Hematopoietic multipotent progenitor cell treated with erythropoietin and hydrocortisone succinate and interleukin-3 and kit ligand, for 4 days (in vitro differentiated cells): Measurements from ENCODE around the gene QSOX2.

Experiments
- DNase-seq: peaks from one replicate; pipeline ENCODE4 v3.0.0-alpha.2; 2015

QSOX2 gene

DNA sequence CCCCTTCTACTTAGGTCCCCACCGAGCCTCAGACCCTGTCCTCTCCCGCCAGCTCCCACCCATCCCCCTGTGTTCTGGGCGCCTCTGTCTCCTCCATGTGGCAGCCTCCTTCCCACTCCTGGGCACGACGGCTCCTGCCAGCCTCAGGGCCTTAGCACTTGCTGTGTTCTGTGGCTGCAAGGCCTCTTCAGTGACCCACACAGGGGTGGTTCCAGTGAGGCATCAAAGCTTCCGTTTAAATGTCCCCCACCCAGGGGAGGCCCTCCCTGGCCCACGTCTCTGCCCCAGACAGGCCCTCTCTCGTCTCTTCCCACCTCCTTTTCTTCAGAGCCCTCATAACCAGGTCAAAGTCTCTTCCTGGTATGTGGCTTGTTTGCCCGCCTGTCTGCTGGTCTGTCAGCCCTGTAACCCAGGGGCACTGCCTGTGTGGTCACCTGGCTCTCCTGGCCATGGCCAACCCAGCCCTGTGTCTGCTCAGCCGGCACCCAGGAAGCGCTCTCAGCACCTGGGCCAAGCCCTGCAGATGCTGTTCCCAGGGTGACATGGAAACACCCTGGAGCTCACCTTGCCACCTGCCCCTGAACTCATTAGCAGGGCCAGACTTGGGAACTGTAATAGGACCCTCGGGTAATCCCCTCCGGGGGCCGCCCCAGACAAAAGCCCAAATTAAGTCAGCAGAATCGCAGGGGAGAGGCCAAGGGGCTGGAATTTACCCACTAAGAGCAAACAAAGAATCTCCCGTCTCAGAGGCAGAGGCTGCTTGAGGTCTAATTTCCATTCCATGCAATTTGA lies 74.4 kb downstream of the QSOX2 start:
- no peak for DNase-seq

DNA sequence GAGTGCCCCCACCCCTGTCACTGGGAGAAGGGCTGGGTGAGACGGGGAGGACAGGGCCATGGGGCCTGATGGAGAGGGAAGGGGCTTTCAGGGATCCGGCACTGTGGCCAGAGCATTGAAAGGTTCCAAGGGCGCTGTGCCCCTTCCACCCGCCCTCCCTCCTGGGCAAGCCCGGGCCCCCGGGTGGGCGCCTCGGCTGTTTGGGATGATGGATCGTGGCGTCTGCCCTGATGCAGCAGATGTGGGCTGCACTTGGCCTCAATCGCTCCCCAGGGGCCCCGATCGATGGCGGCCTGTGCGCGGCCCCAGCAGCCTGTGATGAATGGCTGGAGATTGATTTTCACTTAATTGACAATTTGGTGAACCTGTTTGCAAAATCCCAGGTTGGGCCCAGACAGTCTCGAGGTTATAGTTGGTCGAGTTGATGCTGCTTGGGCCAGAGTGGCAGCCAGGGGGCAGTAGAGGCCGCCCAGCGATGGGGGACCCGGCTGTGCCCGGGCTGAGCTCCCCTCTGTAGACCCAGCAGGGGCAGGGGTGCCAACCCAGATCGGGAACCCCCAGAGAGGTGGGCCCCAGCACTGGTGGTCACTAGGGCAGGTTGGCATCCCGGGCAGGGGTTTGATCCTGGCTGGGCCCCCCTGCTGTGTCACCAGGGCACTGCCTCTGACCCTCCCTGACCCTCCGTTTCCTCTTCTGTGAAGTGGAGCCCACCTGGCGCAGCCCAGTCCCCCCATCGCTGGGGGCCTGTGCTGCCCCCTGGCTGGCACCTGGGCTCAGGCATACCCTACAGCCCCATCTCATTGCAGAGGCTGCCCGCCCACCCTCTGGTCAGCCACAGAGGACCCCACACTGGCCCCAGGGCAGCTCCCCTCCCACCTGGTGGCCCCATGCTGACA lies 75.4 kb downstream of the QSOX2 start:
- peak; percentile 66 for DNase-seq

DNA sequence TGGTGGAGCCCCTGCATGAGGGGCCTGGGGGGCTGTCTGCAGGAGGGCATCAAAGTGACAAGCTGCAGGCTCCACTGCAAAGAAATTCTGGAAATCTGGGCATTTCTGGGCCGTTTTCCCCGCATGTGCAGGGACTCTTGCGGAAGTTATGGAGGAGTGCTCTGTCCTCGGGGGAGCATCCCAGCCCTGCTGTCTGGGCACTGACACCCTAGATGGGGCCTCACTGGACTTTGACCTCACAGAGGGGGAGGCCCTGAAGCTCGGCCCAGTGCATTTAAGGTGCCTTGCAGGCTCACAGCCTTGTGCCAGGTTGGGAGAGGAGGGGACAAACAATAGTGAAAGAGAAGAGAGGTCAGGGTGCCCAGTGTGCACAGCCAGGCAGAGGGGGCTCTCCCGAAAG lies 76.1 kb downstream of the QSOX2 start:
- DNase-seq, result no peak

DNA sequence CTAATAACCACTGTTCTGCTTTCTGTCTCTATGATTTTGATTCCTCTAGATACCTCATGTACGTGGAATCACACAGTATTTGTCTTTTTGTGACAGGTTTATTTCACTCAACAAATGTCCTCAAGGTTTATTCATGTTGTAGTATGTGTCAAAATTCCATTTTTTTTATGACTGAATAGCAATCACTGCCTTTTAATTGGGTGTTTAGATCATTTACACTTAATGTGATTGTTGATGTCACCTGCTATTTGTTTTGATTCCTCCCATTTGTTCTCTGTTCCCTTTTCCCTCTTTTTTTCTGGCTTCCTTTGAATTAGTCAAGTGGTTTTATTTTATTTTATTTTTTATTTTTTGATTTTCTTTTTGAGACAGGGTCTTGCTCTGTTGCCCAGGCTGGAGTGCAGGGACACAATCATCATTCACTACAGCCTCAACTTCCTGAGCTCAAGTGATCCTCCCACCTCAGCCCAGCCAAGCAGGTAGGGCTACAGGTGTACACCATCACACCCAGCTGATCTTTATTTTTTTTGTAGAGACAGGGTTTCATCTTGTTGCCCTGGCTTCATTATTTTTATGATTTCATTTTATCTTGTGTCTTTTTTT lies 82.3 kb downstream of the QSOX2 start:
- no peak for DNase-seq

DNA sequence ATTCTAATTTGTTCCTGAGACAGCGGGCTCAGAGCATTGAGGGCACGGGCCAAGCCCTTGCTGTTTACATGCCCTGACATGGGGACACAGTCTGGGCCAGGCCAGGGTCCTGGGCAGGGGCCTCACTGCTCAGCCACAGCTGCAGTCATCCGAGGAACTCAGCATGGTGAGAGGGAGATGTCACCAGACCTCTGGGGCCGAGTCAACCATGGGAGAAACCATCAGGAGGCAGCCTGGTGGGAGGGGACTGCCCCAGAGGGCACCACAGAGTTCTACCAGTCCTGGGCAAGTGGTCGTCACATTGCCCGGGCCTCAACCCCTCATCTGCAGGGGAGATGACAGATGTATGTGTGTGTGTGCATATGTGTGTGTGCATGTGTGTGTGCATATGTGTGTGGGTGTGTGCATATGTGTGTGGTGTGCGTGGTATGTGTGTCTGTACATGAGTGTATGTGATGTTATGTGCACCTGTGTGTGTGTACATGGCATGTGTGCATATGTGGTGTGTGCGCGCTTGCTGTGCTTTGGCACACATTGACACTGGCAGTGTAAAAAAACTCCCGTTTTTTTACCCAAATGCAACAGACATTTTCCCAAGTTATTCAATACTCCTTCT lies 84.5 kb downstream of the QSOX2 start:
- no peak for DNase-seq

DNA sequence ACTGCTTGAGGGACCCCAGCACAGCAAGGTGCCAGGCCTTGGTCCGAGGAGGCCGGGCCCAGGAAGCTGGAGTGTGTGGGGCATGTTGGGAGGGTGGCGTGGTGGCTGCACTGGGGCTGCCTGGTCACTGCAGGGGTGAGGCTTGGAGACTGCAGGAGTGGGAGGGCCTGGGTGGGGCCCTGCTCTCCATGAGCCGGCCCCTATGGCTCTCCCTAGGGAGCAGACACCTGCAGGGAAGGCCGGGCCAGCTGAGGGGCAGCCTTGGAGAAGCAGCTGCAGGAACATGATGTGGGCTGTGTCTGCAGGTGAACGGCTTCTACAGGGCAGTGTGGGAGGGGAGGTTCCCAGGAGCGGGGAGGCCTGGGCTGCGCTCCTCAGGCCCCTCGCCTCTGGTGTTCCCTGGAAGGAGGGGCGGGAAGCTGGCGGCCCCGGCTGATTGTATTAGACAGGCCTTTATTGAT lies 85.2 kb downstream of the QSOX2 start:
- no peak for DNase-seq

DNA sequence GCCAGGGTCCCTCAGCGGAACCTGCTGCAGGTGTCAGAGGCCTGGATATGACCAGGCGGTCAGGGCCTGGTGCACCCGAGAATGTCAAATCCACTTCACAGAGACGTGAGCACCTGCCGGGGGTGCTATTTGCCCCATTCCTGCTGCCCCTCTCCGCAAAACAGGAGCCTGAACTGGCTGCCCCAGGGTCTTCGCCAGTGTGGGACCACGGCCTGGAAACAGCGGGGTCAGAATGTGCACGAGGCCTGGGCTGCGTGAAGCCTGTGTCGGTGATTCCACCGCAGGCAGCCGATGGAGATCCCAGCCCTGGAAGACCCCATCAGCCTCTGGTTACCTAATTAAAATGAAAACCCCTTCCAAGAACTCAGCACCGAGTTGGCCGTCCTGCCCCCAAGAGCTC lies 85.8 kb downstream of the QSOX2 start:
- no peak for DNase-seq

DNA sequence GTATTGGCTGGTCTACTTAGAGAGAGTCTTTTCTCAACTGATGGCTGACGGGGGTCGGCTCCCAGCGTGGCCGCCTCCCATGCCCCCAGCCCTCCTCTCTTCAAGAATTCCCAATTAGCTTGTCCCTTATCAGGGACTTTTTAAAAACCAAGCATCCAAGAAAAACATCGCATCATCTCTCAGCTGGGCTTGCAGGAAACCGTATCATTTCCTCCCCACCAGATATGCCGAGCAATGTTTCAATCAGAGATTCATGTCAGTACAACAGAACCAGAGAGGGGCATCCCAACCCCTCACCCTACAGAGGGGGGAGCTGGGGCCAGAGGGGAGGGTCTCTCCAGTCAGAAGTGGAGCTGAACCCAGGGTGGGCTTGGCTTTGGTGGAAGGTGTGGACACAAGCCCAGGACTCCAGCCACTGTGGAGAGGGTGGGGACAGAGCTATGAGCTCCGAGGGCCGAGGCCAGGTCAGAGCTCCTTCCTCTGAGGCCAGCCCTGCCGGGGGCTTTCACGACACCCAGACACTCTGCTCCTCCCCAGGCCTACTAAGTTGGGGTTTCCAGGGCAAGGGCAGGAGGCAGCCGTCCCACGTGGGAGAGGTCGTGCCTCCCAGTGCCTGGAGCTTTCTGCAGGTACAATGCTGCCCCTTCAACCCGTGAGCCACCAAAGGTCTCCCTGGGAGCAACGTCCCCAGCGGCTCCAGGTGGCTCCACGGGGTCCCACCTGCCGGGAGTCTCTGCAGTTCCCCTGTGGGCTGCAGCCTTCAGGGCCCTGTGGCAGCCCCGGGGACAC lies 87.9 kb downstream of the QSOX2 start:
- no peak for DNase-seq
